Stimulated activated CD4-positive, alpha-beta T cell treated with anti-CD3 and anti-CD28 coated beads, Interleukin-15, amount 100 ng/mL, for 24 hours (primary cell): Measurements from ENCODE around the gene CIITA.
A peak's percentile ranks its signal among the peaks of the same experiment; 100 is the strongest.

ENCODE experiments used
- DNase-seq: peaks from one replicate; pipeline ENCODE4 v3.0.0-alpha.2; 2020

CIITA gene

GRCh38 chr16:10964039-10964890 is 87.3 kb downstream of the CIITA start:
- peak; percentile 91 for DNase-seq

- peak; percentile 76 for DNase-seq
Measured at GRCh38 chr16:10964891-10965326, 87.9 kb downstream of the CIITA start.

- peak; percentile 55 for DNase-seq
Measured at GRCh38 chr16:10965440-10966061, 88.5 kb downstream of the CIITA start.

GRCh38 chr16:10966129-10966528 is 89.1 kb downstream of the CIITA start:
- no peak for DNase-seq

- peak; percentile 44 for DNase-seq
Measured at GRCh38 chr16:10966559-10966958, 89.6 kb downstream of the CIITA start.

GRCh38 chr16:10967986-10968385 is 91.0 kb downstream of the CIITA start:
- no peak for DNase-seq

- DNase-seq: no peak
Measured at GRCh38 chr16:10968498-10968897, 91.5 kb downstream of the CIITA start.

GRCh38 chr16:10969615-10970014 is 92.6 kb downstream of the CIITA start:
- no peak for DNase-seq

- no peak for DNase-seq
Measured at GRCh38 chr16:10970065-10970464, 93.1 kb downstream of the CIITA start.

GRCh38 chr16:10971560-10971961 is 94.6 kb downstream of the CIITA start:
- peak; percentile 45 for DNase-seq

GRCh38 chr16:10972108-10972818 is 95.3 kb downstream of the CIITA start:
- no peak for DNase-seq

GRCh38 chr16:10972819-10973464 is 95.9 kb downstream of the CIITA start:
- DNase-seq: no peak

GRCh38 chr16:10976634-10977033 is 99.6 kb downstream of the CIITA start:
- DNase-seq: no peak

GRCh38 chr16:10978124-10978523 is 101.1 kb downstream of the CIITA start:
- DNase-seq: no peak

GRCh38 chr16:10978871-10979446 is 102.0 kb downstream of the CIITA start:
- no peak for DNase-seq

GRCh38 chr16:10979717-10980601 is 103.0 kb downstream of the CIITA start:
- no peak for DNase-seq

- DNase-seq: no peak
Measured at GRCh38 chr16:10980813-10981212, 103.8 kb downstream of the CIITA start.

GRCh38 chr16:10981697-10982216 is 104.8 kb downstream of the CIITA start:
- DNase-seq: peak; percentile 68

- DNase-seq: no peak
Measured at GRCh38 chr16:10982465-10983150, 105.6 kb downstream of the CIITA start.

GRCh38 chr16:10983159-10983558 is 106.2 kb downstream of the CIITA start:
- peak; percentile 39 for DNase-seq

- DNase-seq: no peak
Measured at GRCh38 chr16:10984509-10984908, 107.5 kb downstream of the CIITA start.
